GM13976 (cell line): ENCODE data around the gene RAD23B.

Experiments
- DNase-seq: peaks from one replicate; pipeline ENCODE4 v3.0.0; 2012; ENCODE audit warnings: low spot score
- CTCF ChIP-seq: IDR thresholded peaks from 2 replicates; pipeline ENCODE4 v1.5.1; 2012; ENCODE audit warnings: borderline replicate concordance, mild to moderate bottlenecking; ENCODE audit not compliant: insufficient read depth; ENCODE audit errors: extremely low read depth, missing control alignments, control extremely low read depth
- in situ Hi-C: fragments of 300-500 bp; cut with MboI; formaldehyde crosslinking; loops from one replicate; pipeline ENCODE4 v1.12.0; 2022; ENCODE audit warnings: low sequenced_read_pairs, mixed read lengths, inconsistent platforms; ENCODE audit not compliant: unreplicated experiment

RAD23B gene

GRCh38 chr9:107269254-107269653 is 13.8 kb upstream of the RAD23B start:
- DNase-seq, result no peak
- TF ChIP-seq CTCF, result no peak
- in situ Hi-C loops, result no loop called here

GRCh38 chr9:107269681-107270080 is 13.4 kb upstream of the RAD23B start:
- in situ Hi-C loops, result no loop called here
- DNase-seq, result no peak
- TF ChIP-seq CTCF, result no peak

GRCh38 chr9:107270082-107270481 is 13.0 kb upstream of the RAD23B start:
- DNase-seq, result no peak
- no peak for TF ChIP-seq CTCF
- in situ Hi-C loops, result no loop called here

- DNase-seq, result no peak
- no peak for TF ChIP-seq CTCF
- in situ Hi-C loops, result no loop called here
Observed at GRCh38 chr9:107270580-107270979, 12.5 kb upstream of the RAD23B start.

DNA sequence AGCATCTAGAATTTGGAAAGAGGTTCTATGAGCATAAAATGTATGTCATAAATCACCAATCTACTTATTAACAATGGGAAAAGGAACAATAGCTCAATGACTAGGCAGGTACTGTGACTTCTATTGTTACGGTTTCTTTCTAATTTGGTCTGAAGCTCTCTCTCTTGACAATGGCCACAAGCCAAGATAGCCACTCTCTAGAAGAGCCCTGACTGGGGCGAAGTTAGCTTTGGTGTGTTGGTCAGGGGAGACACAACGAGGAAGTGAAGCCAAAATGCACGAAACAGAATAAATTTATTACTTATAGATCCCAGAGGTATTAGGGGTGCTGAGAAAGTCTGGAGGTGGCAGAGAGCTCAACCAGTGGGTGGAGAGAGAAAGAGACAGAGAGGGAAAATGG is 9.4 kb upstream of the RAD23B start:
- DNase-seq, result no peak
- in situ Hi-C loops, result no loop called here
- TF ChIP-seq CTCF, result no peak

DNA sequence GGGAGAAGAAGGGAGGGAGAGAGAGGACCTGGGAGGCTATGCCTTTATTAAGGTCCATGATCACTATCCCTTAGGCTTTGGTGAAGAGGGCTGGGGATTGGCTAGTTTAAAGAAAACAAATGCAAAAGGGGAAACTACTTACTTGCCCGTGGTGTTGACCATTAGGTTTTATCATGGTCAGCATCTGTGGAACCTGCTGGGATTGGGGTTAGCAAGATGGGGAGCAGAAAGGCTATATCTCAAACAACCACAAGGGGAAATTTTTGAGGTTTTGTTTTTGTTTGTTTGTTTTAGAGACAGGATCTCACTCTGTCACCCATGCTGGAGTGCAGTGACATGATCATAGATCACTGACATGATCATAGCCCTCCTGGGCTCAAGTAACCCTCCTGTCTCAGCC is 9.0 kb upstream of the RAD23B start:
- TF ChIP-seq CTCF, result no peak
- in situ Hi-C loops, result no loop called here
- no peak for DNase-seq

- in situ Hi-C loops, result no loop called here
- DNase-seq, result no peak
- TF ChIP-seq CTCF, result no peak
Observed at GRCh38 chr9:107274953-107275422, 8.1 kb upstream of the RAD23B start.
